ENCODE results near the gene TMOD3.

Gene TMOD3

DNA sequence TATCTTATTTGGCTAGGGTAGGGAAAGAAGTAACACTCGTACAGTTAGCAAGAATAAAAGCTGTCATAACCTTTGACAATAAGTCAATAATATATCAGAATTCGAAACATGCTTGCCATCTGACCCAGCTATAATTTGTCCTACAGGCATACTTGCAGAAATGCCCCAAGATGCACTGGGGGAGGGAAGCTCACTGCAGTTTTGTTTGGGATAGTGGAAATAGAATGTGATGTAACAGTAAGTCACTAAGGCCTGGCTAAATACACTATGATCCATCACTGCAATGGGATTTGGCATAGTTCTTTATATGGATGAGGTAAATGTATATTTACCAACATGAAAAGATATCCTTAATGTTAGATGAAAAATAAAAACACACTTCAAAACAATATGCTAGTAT lies 25.5 kb upstream of the TMOD3 start:
- no peak for DNase-seq (ENCODE audit: low read depth)
- TF ChIP-seq POLR2A (IDR thresholded peaks at IDR 0.05; ENCODE audit: extremely low read depth, insufficient read length) (no peak), MYC (IDR thresholded peaks at IDR 0.05; ENCODE audit: low read depth, low read length) (no peak)
- TF ChIP-seq, protein P1, sequence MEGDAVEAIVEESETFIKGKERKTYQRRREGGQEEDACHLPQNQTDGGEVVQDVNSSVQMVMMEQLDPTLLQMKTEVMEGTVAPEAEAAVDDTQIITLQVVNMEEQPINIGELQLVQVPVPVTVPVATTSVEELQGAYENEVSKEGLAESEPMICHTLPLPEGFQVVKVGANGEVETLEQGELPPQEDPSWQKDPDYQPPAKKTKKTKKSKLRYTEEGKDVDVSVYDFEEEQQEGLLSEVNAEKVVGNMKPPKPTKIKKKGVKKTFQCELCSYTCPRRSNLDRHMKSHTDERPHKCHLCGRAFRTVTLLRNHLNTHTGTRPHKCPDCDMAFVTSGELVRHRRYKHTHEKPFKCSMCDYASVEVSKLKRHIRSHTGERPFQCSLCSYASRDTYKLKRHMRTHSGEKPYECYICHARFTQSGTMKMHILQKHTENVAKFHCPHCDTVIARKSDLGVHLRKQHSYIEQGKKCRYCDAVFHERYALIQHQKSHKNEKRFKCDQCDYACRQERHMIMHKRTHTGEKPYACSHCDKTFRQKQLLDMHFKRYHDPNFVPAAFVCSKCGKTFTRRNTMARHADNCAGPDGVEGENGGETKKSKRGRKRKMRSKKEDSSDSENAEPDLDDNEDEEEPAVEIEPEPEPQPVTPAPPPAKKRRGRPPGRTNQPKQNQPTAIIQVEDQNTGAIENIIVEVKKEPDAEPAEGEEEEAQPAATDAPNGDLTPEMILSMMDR (IDR thresholded peaks at IDR 0.05; ENCODE audit: low read depth, low read length), result no peak
- TF ChIP-seq, protein P2, sequence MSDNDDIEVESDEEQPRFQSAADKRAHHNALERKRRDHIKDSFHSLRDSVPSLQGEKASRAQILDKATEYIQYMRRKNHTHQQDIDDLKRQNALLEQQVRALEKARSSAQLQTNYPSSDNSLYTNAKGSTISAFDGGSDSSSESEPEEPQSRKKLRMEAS (IDR thresholded peaks at IDR 0.05; ENCODE audit: low read depth, low read length), result no peak

GRCh38 chr15:51806123-51806522 lies 23.3 kb upstream of the TMOD3 start:
- TF ChIP-seq POLR2A (IDR thresholded peaks at IDR 0.05; ENCODE audit: extremely low read depth, insufficient read length) (no peak), MYC (IDR thresholded peaks at IDR 0.05; ENCODE audit: low read depth, low read length) (no peak)
- TF ChIP-seq, protein P2 (IDR thresholded peaks at IDR 0.05; ENCODE audit: low read depth, low read length), result no peak
- TF ChIP-seq, protein P1 (IDR thresholded peaks at IDR 0.05; ENCODE audit: low read depth, low read length), result no peak
- H3K4me3 ChIP-seq (ENCODE audit: low read depth, low read length), result no peak overlapping the region
- DNase-seq (ENCODE audit: low read depth), result no peak

More for the DNA sequence above, 25.5 kb upstream of the TMOD3 start:
- H3K4me3 ChIP-seq (ENCODE audit: low read depth, low read length), result no peak overlapping the region

DNA sequence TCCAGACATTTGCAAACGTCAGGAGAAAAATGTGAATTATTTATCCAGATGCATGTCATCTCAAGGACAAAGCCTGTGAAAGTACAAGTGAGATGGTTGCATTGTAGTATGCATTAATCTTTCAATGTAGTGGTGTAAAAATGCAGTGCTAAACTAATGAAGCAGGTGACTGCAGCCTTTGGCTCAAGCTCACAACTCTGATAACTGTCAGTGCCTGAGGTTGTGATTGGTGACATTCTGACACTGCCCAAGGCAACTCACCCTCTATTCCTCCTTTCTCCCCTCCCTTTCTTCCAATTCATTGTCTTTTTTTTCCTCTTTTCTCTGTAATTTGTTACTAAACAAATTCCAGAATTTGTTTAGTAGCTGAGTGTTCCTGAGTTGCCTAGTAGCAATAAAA lies 20.0 kb upstream of the TMOD3 start:
- no peak for TF ChIP-seq MYC (IDR thresholded peaks at IDR 0.05; ENCODE audit: low read depth, low read length)
- no peak for TF ChIP-seq POLR2A (IDR thresholded peaks at IDR 0.05; ENCODE audit: extremely low read depth, insufficient read length)
- TF ChIP-seq, protein P1 (IDR thresholded peaks at IDR 0.05; ENCODE audit: low read depth, low read length), result no peak
- TF ChIP-seq, protein P2 (IDR thresholded peaks at IDR 0.05; ENCODE audit: low read depth, low read length), result no peak
- DNase-seq (ENCODE audit: low read depth), result no peak
- no peak overlapping the region for H3K4me3 ChIP-seq (ENCODE audit: low read depth, low read length)

- no peak overlapping the region for H3K4me3 ChIP-seq (ENCODE audit: low read depth, low read length)
- TF ChIP-seq POLR2A (IDR thresholded peaks at IDR 0.05; ENCODE audit: extremely low read depth, insufficient read length) (no peak), MYC (IDR thresholded peaks at IDR 0.05; ENCODE audit: low read depth, low read length) (no peak)
- TF ChIP-seq, protein P1 (IDR thresholded peaks at IDR 0.05; ENCODE audit: low read depth, low read length), result no peak
- TF ChIP-seq, protein P2 (IDR thresholded peaks at IDR 0.05; ENCODE audit: low read depth, low read length), result no peak
- DNase-seq (ENCODE audit: low read depth), result no peak
These were observed 16.9 kb upstream of the TMOD3 start for GRCh38 chr15:51812598-51812997.

- peak; percentile 16; the same call in 1 of the 2 replicates for TF ChIP-seq MYC (IDR thresholded peaks at IDR 0.05; ENCODE audit: low read depth, low read length)
- TF ChIP-seq, protein P1 (IDR thresholded peaks at IDR 0.05; ENCODE audit: low read depth, low read length), result no peak
- no peak for TF ChIP-seq POLR2A (IDR thresholded peaks at IDR 0.05; ENCODE audit: extremely low read depth, insufficient read length)
- TF ChIP-seq, protein P2 (IDR thresholded peaks at IDR 0.05; ENCODE audit: low read depth, low read length), result no peak; the same call in 1 of the 2 replicates
- DNase-seq (ENCODE audit: low read depth), result peak; percentile 77
- H3K4me3 ChIP-seq (ENCODE audit: low read depth, low read length), result no peak overlapping the region
These were observed 14.8 kb upstream of the TMOD3 start for GRCh38 chr15:51814606-51815005.

All from NB4 (cell line).